SK-N-SH (cell line): Measurements from ENCODE around the gene NUDT12.

Experiments used
- EP300 ChIP-seq, 2 experiments: IDR thresholded peaks; 2 replicates each; pipeline versions ENCODE4 v1.4.0 to v1.6.1; 2012; ENCODE audit warnings: borderline replicate concordance in 1 of 2, low read depth in 1 of 2, low read length in 1 of 2
- FOSL2 ChIP-seq: IDR thresholded peaks from 2 replicates; pipeline ENCODE4 v1.4.0; 2012; ENCODE audit warnings: low read depth, mild to moderate bottlenecking, moderate library complexity, borderline replicate concordance
- FOXJ3 ChIP-seq: sonication (generic); formaldehyde crosslinking; IDR thresholded peaks from 2 replicates; pipeline ENCODE4 v1.5.1; 2020; ENCODE audit warnings: mild to moderate bottlenecking, missing genetic modification reagents
- MEF2A ChIP-seq: IDR thresholded peaks from 2 replicates; pipeline ENCODE4 v1.4.0; 2012; ENCODE audit warnings: low read depth, borderline replicate concordance
- POLR2AphosphoS5 ChIP-seq: IDR thresholded peaks from 2 replicates; pipeline ENCODE4 v1.6.1; 2012; ENCODE audit warnings: low read depth, low read length
- RAD21 ChIP-seq: IDR thresholded peaks from 2 replicates; pipeline ENCODE4 v1.6.1; 2012; ENCODE audit warnings: mild to moderate bottlenecking, low read length
- RFX5 ChIP-seq: IDR thresholded peaks from 2 replicates; pipeline ENCODE4 v1.6.1; 2012; ENCODE audit warnings: mild to moderate bottlenecking, improper control_type of control experiment, low read length
- SIN3A ChIP-seq: IDR thresholded peaks from 2 replicates; pipeline ENCODE4 v1.6.1; 2012; ENCODE audit warnings: low read depth, mild to moderate bottlenecking, low read length, moderate library complexity, borderline replicate concordance
- TAF1 ChIP-seq: IDR thresholded peaks from 2 replicates; pipeline ENCODE4 v1.6.1; 2012; ENCODE audit warnings: low read depth, mild to moderate bottlenecking, low read length, moderate library complexity, borderline replicate concordance
- TF ChIP-seq, protein P1 (sequence below): fragments of 200-600 bp; sonication (generic); IDR thresholded peaks from 2 replicates; pipeline ENCODE4 v1.6.1; 2017; ENCODE audit warnings: antibody characterized with exemption, mild to moderate bottlenecking, moderate library complexity
- TF ChIP-seq, protein P2 (sequence below): IDR thresholded peaks from 2 replicates; pipeline ENCODE4; 2012
- TF ChIP-seq, protein P3 (sequence below): IDR thresholded peaks from 2 replicates; pipeline ENCODE4 v1.6.1; 2012; ENCODE audit warnings: mild to moderate bottlenecking, low read depth, low read length, moderate library complexity
- TF ChIP-seq, protein P4 (sequence below): IDR thresholded peaks from 2 replicates; pipeline ENCODE4 v1.4.0; 2012; ENCODE audit warnings: low read depth, borderline replicate concordance

DNA sequence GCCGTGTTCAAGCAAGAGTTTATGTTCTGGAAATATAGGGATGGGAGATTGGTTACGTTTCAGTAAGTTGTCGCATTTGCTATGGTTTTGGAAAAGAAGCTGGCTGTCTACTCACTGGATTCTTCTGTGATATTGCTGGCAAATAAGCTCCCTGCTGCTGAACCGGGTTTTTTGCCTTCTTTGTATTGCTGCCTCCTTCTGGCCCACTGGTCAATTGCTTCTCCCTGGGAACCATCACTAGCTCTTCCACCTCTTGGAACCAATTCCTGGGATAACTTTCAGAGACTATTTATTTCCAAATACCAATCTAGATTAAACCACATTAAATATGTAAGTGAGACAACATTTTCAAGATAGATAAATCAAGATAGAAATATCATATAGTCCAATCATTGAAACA is 43.0 kb downstream of the NUDT12 start:
- TF ChIP-seq POLR2AphosphoS5 (no peak), RAD21 (no peak), FOXJ3 (no peak), EP300 (IDR thresholded peaks at IDR 0.05; ENCODE audit: borderline replicate concordance in 1 of 2, low read depth in 1 of 2, low read length in 1 of 2) (no peak), TAF1 (no peak), SIN3A (no peak), FOSL2 (no peak), MEF2A (no peak), RFX5 (no peak)
- TF ChIP-seq, protein P1, sequence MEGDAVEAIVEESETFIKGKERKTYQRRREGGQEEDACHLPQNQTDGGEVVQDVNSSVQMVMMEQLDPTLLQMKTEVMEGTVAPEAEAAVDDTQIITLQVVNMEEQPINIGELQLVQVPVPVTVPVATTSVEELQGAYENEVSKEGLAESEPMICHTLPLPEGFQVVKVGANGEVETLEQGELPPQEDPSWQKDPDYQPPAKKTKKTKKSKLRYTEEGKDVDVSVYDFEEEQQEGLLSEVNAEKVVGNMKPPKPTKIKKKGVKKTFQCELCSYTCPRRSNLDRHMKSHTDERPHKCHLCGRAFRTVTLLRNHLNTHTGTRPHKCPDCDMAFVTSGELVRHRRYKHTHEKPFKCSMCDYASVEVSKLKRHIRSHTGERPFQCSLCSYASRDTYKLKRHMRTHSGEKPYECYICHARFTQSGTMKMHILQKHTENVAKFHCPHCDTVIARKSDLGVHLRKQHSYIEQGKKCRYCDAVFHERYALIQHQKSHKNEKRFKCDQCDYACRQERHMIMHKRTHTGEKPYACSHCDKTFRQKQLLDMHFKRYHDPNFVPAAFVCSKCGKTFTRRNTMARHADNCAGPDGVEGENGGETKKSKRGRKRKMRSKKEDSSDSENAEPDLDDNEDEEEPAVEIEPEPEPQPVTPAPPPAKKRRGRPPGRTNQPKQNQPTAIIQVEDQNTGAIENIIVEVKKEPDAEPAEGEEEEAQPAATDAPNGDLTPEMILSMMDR = no peak
- TF ChIP-seq, protein P2, sequence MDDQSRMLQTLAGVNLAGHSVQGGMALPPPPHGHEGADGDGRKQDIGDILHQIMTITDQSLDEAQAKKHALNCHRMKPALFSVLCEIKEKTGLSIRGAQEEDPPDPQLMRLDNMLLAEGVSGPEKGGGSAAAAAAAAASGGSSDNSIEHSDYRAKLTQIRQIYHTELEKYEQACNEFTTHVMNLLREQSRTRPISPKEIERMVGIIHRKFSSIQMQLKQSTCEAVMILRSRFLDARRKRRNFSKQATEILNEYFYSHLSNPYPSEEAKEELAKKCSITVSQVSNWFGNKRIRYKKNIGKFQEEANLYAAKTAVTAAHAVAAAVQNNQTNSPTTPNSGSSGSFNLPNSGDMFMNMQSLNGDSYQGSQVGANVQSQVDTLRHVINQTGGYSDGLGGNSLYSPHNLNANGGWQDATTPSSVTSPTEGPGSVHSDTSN = no peak
- TF ChIP-seq, protein P3, sequence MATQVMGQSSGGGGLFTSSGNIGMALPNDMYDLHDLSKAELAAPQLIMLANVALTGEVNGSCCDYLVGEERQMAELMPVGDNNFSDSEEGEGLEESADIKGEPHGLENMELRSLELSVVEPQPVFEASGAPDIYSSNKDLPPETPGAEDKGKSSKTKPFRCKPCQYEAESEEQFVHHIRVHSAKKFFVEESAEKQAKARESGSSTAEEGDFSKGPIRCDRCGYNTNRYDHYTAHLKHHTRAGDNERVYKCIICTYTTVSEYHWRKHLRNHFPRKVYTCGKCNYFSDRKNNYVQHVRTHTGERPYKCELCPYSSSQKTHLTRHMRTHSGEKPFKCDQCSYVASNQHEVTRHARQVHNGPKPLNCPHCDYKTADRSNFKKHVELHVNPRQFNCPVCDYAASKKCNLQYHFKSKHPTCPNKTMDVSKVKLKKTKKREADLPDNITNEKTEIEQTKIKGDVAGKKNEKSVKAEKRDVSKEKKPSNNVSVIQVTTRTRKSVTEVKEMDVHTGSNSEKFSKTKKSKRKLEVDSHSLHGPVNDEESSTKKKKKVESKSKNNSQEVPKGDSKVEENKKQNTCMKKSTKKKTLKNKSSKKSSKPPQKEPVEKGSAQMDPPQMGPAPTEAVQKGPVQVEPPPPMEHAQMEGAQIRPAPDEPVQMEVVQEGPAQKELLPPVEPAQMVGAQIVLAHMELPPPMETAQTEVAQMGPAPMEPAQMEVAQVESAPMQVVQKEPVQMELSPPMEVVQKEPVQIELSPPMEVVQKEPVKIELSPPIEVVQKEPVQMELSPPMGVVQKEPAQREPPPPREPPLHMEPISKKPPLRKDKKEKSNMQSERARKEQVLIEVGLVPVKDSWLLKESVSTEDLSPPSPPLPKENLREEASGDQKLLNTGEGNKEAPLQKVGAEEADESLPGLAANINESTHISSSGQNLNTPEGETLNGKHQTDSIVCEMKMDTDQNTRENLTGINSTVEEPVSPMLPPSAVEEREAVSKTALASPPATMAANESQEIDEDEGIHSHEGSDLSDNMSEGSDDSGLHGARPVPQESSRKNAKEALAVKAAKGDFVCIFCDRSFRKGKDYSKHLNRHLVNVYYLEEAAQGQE = no peak
- TF ChIP-seq, protein P4, sequence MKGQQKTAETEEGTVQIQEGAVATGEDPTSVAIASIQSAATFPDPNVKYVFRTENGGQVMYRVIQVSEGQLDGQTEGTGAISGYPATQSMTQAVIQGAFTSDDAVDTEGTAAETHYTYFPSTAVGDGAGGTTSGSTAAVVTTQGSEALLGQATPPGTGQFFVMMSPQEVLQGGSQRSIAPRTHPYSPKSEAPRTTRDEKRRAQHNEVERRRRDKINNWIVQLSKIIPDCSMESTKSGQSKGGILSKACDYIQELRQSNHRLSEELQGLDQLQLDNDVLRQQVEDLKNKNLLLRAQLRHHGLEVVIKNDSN = no peak
